Osteocyte (in vitro differentiated cells): ENCODE data around the gene MYL12A. TPM values are rescaled to one million over a fixed set of nuclear protein-coding genes. Genes with fewer than 3 reads are reported as not detected.
A peak's percentile ranks its signal among the peaks of the same experiment; 100 is the strongest.

ENCODE experiments used
- DNase-seq: peaks from one replicate; pipeline ENCODE4 v3.0.0; 2021; ENCODE audit warnings: mixed read lengths; ENCODE audit not compliant: unreplicated experiment; ENCODE audit errors: extremely low spot score
- H3K27ac Mint-ChIP-seq: one replicate; pipeline ENCODE4 v1.8.0; 2021; ENCODE audit warnings: mild to moderate bottlenecking, mixed read lengths; ENCODE audit not compliant: unreplicated experiment
- H3K27me3 Mint-ChIP-seq: one replicate; pipeline ENCODE4 v1.8.0; 2021; ENCODE audit warnings: mixed read lengths; ENCODE audit not compliant: unreplicated experiment
- H3K36me3 Mint-ChIP-seq: one replicate; pipeline ENCODE4 v1.8.0; 2021; ENCODE audit warnings: mixed read lengths; ENCODE audit not compliant: unreplicated experiment
- H3K4me1 Mint-ChIP-seq: one replicate; pipeline ENCODE4 v1.8.0; 2021; ENCODE audit warnings: mixed read lengths; ENCODE audit not compliant: unreplicated experiment
- H3K4me3 Mint-ChIP-seq: one replicate; pipeline ENCODE4 v1.8.0; 2021; ENCODE audit warnings: mild to moderate bottlenecking, moderate library complexity, mixed read lengths; ENCODE audit not compliant: unreplicated experiment
- H3K9me3 Mint-ChIP-seq: one replicate; pipeline ENCODE4 v1.8.0; 2021; ENCODE audit warnings: mixed read lengths; ENCODE audit not compliant: unreplicated experiment
- total RNA-seq: library from RNA; stranded (reverse); gene quantifications from 2 replicates; pipeline ENCODE4 v1.2.1, GENCODE V29; 2021
- TF ChIP-seq, protein P1 (sequence below): fragments of 200-600 bp; sonication (generic); IDR thresholded peaks from 2 replicates; pipeline ENCODE4 v1.5.0; 2021; ENCODE audit warnings: antibody characterized with exemption, mild to moderate bottlenecking, moderate library complexity

MYL12A gene
- total RNA-seq, 1 donor from 2014 or later: 500 TPM

DNA sequence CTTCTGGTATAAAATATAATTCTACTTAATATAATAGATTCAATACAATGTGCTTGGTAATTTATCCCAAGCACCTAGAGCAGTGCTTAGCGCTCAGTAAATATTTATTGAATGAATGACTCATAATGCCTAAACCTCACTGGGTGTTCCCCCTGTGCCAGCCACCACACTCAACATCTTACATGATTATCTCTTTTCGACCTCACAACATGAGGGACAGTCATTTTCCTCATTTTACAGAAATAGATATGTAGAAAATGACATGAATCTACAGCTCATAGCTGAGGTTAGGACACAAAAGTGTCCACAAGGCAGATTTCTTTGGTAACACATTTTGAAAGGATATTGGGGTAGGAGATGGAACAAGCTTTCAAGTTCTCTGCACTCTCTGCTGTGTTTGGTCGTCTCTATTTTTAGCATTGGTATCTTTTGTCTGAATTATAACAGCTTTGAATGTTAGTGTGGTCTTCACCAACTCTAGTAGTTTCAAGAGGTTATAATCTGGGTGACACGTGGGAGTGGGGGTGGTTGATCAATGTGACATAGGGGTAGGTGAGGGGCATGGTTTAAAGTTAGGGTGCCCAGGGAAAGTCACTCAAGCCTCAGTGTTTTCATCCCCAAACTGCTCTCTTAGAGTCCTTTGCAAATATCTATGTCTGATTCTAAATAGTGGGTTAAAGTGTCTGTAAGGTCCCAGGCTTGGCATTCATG lies 37.6 kb upstream of the MYL12A start:
- H3K27me3 Mint-ChIP-seq: no peaks in the 10 kb centered on the region
- TF ChIP-seq, protein P1, sequence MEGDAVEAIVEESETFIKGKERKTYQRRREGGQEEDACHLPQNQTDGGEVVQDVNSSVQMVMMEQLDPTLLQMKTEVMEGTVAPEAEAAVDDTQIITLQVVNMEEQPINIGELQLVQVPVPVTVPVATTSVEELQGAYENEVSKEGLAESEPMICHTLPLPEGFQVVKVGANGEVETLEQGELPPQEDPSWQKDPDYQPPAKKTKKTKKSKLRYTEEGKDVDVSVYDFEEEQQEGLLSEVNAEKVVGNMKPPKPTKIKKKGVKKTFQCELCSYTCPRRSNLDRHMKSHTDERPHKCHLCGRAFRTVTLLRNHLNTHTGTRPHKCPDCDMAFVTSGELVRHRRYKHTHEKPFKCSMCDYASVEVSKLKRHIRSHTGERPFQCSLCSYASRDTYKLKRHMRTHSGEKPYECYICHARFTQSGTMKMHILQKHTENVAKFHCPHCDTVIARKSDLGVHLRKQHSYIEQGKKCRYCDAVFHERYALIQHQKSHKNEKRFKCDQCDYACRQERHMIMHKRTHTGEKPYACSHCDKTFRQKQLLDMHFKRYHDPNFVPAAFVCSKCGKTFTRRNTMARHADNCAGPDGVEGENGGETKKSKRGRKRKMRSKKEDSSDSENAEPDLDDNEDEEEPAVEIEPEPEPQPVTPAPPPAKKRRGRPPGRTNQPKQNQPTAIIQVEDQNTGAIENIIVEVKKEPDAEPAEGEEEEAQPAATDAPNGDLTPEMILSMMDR: no peak
- no peaks in the 10 kb centered on the region for H3K36me3 Mint-ChIP-seq
- no peak for DNase-seq
- H3K4me1 Mint-ChIP-seq: peaks cover 29% of the 10 kb centered on the region
- no peak overlapping the region for H3K27ac Mint-ChIP-seq
- H3K9me3 Mint-ChIP-seq: peaks cover 3% of the 10 kb centered on the region
- no peak overlapping the region for H3K4me3 Mint-ChIP-seq

DNA sequence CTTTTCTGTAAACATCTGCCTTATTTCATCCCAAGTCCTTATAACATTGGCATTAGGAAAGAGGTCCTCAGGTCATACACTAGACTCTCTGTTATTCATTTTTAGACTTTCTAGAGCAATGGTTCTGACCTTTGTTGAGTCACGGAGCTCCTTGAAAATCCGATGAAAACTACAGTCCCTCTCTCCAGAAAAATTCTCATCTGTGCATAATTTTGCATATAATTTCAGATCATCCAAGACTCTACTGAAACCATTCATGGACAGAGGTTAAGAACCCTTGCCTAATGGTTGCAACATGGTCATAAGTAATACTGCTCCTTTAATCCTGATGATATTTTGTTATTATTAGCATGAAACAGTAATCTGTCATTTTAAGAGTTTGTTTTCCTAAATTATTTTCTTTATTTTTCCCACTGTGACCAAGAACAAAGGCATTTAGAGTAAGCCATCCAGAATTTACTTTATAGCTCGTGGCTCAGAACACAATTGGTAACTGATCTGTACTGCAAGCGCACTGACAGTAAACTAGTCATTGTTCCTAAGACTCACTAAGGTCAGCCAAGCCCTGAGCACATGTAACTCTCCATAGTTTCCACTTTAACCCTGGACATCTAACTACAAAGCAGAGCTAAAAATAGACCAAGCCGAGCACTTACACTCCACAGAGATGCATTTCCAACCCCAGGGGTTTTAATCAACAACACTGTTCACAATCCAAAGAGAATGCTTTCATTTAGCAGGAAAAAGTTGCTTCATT lies 36.2 kb upstream of the MYL12A start:
- Mint-ChIP-seq H3K9me3 (no peaks in the 10 kb centered on the region), H3K27ac (peak overlapping the region; percentile 5), H3K4me3 (no peak overlapping the region), H3K4me1 (peaks cover 29% of the 10 kb centered on the region), H3K27me3 (no peaks in the 10 kb centered on the region), H3K36me3 (no peaks in the 10 kb centered on the region)
- no peak for DNase-seq
- TF ChIP-seq, protein P1: no peak

DNA sequence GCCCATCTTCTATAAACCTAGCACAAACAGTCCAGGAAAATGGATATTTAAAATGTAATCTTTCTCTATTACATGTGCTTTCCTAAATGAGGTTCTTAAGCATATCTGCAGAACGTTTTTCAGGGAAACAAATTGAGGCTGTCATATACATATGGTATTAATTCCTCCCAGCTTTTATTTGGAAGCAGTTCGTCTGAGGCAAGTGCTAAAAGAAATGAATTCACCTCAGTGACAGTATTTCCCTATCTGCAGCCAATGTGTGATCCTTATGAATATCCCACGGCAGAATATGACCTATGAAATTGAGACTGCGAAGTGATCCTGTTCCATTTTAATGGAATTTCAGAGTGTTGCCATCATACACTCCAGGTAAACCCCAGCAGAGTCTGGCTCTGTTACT lies 34.9 kb upstream of the MYL12A start:
- no peaks in the 10 kb centered on the region for H3K36me3 Mint-ChIP-seq

DNA sequence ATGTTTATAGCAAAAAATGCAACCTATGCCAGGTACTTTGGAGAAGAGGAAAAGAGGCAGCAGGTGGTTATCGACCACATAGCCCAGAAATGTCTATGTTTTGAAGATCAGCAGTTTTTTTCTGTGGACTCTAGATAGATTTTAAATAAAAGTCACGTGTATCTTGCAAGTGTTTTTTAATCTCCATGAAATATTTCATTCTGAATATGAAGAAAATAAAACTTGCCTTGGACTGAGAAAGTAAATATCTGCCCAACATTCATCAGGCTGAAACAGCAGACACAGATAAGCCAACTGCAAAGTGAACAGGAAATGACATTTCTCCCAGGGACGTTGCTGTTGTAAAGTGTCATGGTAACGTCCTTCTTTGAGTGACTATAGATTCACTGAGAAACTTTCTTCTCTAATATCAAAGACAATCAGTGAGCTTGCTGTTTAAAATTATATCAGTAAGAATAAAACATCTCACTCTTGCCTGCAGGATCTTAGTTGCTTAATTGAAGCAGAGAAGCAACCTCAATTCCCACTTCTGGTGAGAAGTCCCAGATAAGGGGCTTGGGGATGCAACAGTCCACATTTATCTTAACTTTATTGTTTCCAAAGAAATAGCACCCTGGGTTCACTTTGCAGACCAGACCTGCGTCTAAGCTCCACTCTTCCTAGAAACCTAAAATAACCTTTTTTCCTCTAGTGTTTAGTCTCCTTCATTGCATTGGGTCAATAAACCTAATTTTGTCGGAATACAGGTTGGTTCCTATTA lies 34.1 kb upstream of the MYL12A start:
- H3K9me3 Mint-ChIP-seq: peaks cover 4% of the 10 kb centered on the region
- no peaks in the 10 kb centered on the region for H3K27me3 Mint-ChIP-seq
- no peak for DNase-seq
- H3K36me3 Mint-ChIP-seq: no peaks in the 10 kb centered on the region
- H3K4me1 Mint-ChIP-seq: peaks cover 46% of the 10 kb centered on the region
- no peak overlapping the region for H3K27ac Mint-ChIP-seq
- H3K4me3 Mint-ChIP-seq: no peak overlapping the region
- TF ChIP-seq, protein P1: no peak

More for the DNA sequence above, 34.9 kb upstream of the MYL12A start:
- no peak overlapping the region for H3K4me3 Mint-ChIP-seq
- peaks cover 4% of the 10 kb centered on the region for H3K9me3 Mint-ChIP-seq
- TF ChIP-seq, protein P1: no peak
- no peak overlapping the region for H3K27ac Mint-ChIP-seq
- H3K4me1 Mint-ChIP-seq: peaks cover 38% of the 10 kb centered on the region
- no peak for DNase-seq
- no peaks in the 10 kb centered on the region for H3K27me3 Mint-ChIP-seq
